HG02678 (cell line): ENCODE results near the gene MBP.

Experiments used
- ATAC-seq: cut with Tn5 transposase; IDR thresholded peaks from one replicate; pipeline ENCODE4 v1.9.1; 2021; ENCODE audit warnings: mild to moderate bottlenecking, moderate library complexity; ENCODE audit not compliant: unreplicated experiment

MBP gene

GRCh38 chr18:77088963-77089722, 43.4 kb downstream of the MBP start:
- no peak for ATAC-seq

GRCh38 chr18:77087393-77088141, 45.0 kb downstream of the MBP start:
- ATAC-seq: no peak

GRCh38 chr18:77086656-77087392, 45.8 kb downstream of the MBP start:
- no peak for ATAC-seq

DNA sequence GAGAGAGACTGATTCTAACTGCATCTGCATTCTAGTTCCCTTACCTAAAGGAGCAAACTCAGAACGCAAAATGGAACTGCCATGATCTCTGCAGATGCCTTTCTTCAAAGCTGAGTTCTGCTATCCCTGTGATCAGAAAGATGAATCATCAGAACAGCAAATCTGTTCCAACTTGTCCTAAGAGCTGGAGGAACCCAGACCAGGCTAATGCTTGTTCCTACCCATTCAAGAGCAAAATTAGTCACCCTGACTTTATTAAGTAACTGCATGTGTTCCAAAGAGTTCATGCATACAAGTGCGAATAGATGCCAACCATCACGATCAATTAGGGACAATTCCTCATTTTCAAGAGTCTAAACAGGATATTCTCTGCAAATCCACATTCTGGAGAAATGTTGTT, 46.5 kb downstream of the MBP start:
- no peak for ATAC-seq

- no peak for ATAC-seq
Observed at GRCh38 chr18:77084688-77085035, 47.9 kb downstream of the MBP start.

DNA sequence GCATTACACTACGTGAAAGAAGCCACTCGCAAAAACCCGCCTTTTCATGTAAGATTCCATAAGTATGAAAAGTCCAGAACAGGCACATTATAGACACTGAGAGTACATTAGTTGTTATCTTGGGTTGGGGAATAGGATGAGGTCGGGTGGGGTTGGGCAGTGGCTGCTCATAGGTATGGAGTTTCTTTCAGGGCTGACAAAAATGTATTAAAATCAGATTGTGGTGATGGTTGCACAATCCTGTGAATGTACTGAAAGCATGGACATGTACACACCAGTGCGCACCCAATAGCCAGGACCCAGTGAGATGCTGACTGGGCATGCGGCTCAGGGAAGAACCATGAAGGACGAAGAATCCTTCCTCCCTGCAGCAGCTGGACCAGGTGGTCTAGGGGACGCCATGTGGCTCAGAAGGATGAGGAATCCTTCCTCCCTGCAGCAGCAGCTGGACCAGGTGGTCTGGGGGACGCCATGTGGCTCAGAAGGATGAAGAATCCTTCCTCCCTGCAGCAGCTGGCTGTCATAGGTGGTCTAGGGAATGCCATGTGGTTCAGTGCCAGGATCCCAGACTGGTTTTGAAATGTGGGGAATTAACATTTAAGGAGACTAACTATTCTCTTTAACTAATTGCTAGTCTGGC, 50.1 kb downstream of the MBP start:
- no peak for ATAC-seq

GRCh38 chr18:77081390-77081778, 51.2 kb downstream of the MBP start:
- ATAC-seq: no peak

- peak; percentile 94 for ATAC-seq
Observed at GRCh38 chr18:77079954-77080682, 52.5 kb downstream of the MBP start.

- ATAC-seq: no peak
Observed at GRCh38 chr18:77079088-77079487, 53.5 kb downstream of the MBP start.

GRCh38 chr18:77078690-77079070, 53.9 kb downstream of the MBP start:
- no peak for ATAC-seq

DNA sequence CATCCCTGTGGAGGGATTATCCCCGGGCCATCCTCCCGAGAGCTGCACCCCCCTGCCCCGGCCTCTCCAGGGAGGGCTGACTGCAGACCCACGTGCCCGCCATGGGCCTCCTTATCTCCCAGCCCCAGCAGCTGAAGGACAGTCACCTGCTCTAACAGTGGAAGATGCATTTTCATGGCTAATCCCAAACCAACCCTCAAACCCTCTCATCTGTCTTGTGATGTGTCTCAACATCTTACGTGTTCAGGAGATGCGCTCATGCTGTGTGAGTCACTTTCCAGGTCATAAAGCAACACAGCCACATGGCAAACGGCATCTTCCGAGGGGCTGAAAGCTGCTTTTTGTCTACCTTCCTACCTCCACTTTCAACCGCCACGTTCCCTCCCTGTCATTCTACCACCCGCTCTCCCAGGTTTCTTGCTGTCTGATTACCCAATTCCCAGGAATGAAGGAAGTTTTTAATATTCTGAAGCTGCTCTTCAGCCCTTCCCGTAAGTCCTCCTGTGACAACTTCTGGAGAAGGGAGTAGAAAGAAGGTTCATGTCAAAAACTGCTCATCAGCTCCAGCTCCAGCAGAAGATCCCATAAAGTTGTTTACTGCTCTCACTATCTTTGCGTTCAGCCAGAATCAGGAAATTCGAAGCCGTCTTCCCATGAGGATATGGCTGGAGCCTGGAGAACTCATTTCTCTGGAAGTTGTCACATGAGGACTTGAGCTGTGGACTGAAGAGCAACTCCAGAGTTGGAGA, 54.5 kb downstream of the MBP start:
- ATAC-seq: no peak

- ATAC-seq: no peak
Observed at GRCh38 chr18:77077401-77077800, 55.2 kb downstream of the MBP start.

GRCh38 chr18:77076111-77076510, 56.5 kb downstream of the MBP start:
- ATAC-seq: no peak

DNA sequence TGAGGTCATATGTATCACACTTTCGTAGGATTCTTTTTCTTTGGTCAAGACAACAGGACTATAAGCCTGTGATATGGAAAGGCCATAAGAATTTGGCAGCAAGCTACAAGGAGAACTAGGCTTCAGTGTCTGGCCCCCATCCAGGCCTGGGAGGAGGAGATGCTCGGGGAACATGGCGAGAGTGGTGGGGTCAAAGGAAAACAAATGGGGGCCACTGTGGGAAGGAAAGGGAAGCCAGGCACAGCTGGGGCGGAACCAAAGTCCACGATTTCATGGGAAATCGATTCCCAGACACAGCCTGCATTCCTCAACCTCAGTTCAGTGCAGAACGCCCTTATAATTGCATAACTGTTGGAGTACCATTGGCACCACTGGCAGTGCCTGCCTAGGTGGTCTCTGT, 58.2 kb downstream of the MBP start:
- ATAC-seq: no peak

DNA sequence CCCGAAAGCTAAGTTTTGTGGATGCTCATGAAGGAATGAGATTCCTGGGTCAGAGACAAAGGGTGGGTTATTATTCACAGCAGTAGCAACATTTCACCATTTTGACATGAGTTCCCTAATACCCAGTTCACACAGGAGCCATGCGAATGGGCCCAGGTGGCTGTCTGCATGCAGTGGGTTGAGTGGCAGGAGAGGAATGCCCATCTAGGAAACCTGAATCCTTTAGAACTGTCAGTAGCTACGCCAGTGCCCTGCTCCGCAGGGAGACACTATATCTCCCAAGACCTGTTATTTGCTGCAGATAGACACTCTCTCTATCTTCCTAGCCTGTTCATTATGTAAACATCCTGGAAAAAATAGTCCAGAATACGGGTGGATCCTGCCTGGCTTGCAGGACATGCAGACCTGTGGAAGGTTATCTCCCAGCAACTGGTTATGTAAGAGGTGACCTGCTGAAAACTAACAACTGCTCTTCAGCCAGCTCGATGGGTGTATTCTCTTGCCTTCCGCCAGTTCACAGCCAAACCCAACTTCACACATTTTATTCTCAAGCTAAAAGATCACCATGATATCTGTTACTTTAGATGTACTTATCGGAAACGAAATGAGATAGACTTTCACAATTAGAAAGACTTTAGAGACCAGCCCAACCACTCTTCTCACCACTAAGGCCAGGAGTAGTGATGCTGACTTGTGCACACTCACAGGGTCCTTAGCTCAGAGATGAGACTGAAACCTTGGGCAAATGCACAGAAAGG, 59.1 kb downstream of the MBP start:
- ATAC-seq: no peak

- no peak for ATAC-seq
Observed at GRCh38 chr18:77072566-77072965, 60.0 kb downstream of the MBP start.

DNA sequence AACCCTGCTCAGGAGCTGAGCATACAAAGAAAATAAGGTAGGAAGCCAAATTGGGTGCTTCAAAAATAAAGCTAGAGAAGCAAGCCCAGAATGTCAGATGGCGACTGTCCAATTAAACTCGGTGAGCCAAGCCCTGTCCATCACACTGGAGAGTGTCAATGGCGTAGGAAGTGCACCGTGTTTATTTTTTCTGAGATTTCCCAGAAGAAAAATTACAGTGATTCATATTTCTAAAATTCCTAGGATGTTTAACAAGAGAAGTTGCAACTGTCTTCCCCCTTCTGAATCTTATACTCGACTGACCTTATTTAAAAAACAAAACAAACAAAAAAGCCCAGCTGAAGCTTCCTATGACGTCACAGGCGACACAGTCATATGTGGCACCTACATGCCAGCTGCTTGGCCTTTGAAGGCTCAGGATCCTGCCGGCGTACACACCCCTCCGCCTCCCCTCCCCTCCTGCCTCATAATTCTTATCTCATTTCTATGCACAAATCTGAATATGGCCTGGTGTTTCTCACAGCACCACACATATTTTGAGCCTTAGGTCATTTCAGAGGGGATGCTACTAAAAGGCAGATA, 60.8 kb downstream of the MBP start:
- ATAC-seq: no peak

GRCh38 chr18:77071061-77071460, 61.5 kb downstream of the MBP start:
- no peak for ATAC-seq

DNA sequence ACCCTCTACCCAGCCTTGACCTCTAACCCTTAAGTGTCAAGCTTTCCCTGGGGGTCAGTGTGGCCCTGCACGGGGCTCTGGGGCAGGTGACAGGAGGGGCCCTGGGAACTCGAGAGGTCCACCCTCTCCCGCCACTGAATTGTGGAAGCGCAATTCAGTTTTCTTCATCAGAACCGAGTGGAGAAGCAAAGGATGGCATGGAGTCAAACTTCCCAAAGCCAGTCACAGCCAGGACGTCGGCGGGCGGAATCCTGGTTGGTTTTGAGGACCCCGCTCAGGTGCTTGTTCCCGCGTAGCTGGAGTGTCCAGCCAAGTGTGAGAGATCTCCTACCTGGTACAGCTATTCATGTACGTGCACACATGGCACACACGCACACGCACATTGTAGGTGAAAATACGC, 62.0 kb downstream of the MBP start:
- ATAC-seq: no peak
